GM12892 (cell line): ENCODE results near the gene SLMAP.

Experiments used
- POLR2A ChIP-seq: IDR thresholded peaks from 2 replicates; pipeline ENCODE4 v1.6.1; 2011; ENCODE audit warnings: low read depth, low read length, control low read depth
- POLR2AphosphoS5 ChIP-seq: IDR thresholded peaks from 2 replicates; pipeline ENCODE4 v1.6.1; 2011; ENCODE audit warnings: low read depth, low read length, control low read depth

- TF ChIP-seq POLR2A (no peak), POLR2AphosphoS5 (no peak)
Observed at GRCh38 chr3:57832486-57832885, 76.4 kb downstream of the SLMAP start.
